GM19452 (cell line): ENCODE results near the gene UGT1A7.
"Not testable (repeated sequence)": the region's sequence is repeated elsewhere in the genome, so short reads cannot be mapped to it uniquely, and the experiment has no call there.

ENCODE experiments used
- ATAC-seq: cut with Tn5 transposase; IDR thresholded peaks from one replicate; pipeline ENCODE4 v1.9.1; 2021; ENCODE audit not compliant: unreplicated experiment

UGT1A7 gene

GRCh38 chr2:233711312-233712008, 29.8 kb downstream of the UGT1A7 start:
- ATAC-seq = no peak

GRCh38 chr2:233712611-233713261, 31.0 kb downstream of the UGT1A7 start, which contains the start of gene UGT1A5:
Gene UGT1A5 (plus strand): TSS chr2:233712907. CDS start chr2:233712992, 85 bp downstream.
- ATAC-seq = no peak

- ATAC-seq = no peak
Measured at GRCh38 chr2:233713262-233713615, 31.5 kb downstream of the UGT1A7 start.

GRCh38 chr2:233714121-233714520, 32.4 kb downstream of the UGT1A7 start:
- ATAC-seq = no peak

- no peak for ATAC-seq
Measured at GRCh38 chr2:233718552-233718951, 36.9 kb downstream of the UGT1A7 start, which contains the start of gene UGT1A4. Gene UGT1A4 (plus strand): TSS chr2:233718736. CDS start chr2:233718821, 85 bp downstream.

- no peak for ATAC-seq
Measured at GRCh38 chr2:233728723-233729301, 47.1 kb downstream of the UGT1A7 start, which contains the start of gene UGT1A3. Gene UGT1A3 (plus strand): TSS chr2:233729042. CDS start chr2:233729127, 85 bp downstream.

- ATAC-seq = not testable (repeated sequence)
Measured at GRCh38 chr2:233736868-233737653, 55.4 kb downstream of the UGT1A7 start.

GRCh38 chr2:233740870-233741269, 59.2 kb downstream of the UGT1A7 start:
- ATAC-seq = no peak

GRCh38 chr2:233743464-233744259, 62.0 kb downstream of the UGT1A7 start:
- ATAC-seq = no peak

- ATAC-seq = no peak
Measured at GRCh38 chr2:233745073-233745755, 63.5 kb downstream of the UGT1A7 start.

- ATAC-seq = not testable (repeated sequence)
Measured at GRCh38 chr2:233745838-233746237, 64.1 kb downstream of the UGT1A7 start.

GRCh38 chr2:233746475-233747282, 65.0 kb downstream of the UGT1A7 start:
- no peak for ATAC-seq

- no peak for ATAC-seq
Measured at GRCh38 chr2:233747283-233747544, 65.5 kb downstream of the UGT1A7 start.

GRCh38 chr2:233750689-233751088, 69.0 kb downstream of the UGT1A7 start:
- not testable (repeated sequence) for ATAC-seq

GRCh38 chr2:233751212-233752009, 69.7 kb downstream of the UGT1A7 start:
- not testable (repeated sequence) for ATAC-seq

GRCh38 chr2:233754872-233755611, 73.3 kb downstream of the UGT1A7 start:
- no peak for ATAC-seq

GRCh38 chr2:233756429-233757081, 74.9 kb downstream of the UGT1A7 start:
- ATAC-seq = no peak
